Measurements from ENCODE around the gene NPAS2.

NPAS2 gene

GRCh38 chr2:100887713-100888495, 68.0 kb downstream of the NPAS2 start:
- Histone ChIP-seq H3K27ac (ENCODE audit: low read depth, low read length) (no peak overlapping the region), H3K79me1 (ENCODE audit: low read length) (no peaks in the 10 kb centered on the region), H3K4me2 (ENCODE audit: low read length) (no peak overlapping the region), H3K79me2 (ENCODE audit: control insufficient read depth, insufficient read depth, low read length, poor library complexity) (no peaks in the 10 kb centered on the region), H2AFZ (ENCODE audit: insufficient read depth, low read length, poor library complexity) (no peak overlapping the region), H3K36me3 (ENCODE audit: control insufficient read depth in 1 of 2, insufficient read depth in 2 of 2, low read length in 2 of 2) (no peaks in the 10 kb centered on the region), H3K4me1 (ENCODE audit: control insufficient read depth in 1 of 2, insufficient read depth in 2 of 2, low read length in 2 of 2) (peaks cover 9 to 11% of the 10 kb centered on the region in 2 experiments), H3K27me3 (ENCODE audit: insufficient read depth, low read length) (no peaks in the 10 kb centered on the region), H2AK5ac (ENCODE audit: low read length) (no peak overlapping the region), H3K9me3 (ENCODE audit: insufficient read depth, low read depth, low read length) (peaks cover 4% of the 10 kb centered on the region), H4K8ac (ENCODE audit: low read depth, low read length) (no peak overlapping the region), H3K18ac (ENCODE audit: low read length) (no peak overlapping the region), H3K23ac (ENCODE audit: low read length) (no peak overlapping the region), H3K9ac (ENCODE audit: low read length) (no peak overlapping the region), H2BK5ac (ENCODE audit: low read depth, low read length, poor library complexity) (no peak overlapping the region), H3K4me3 (ENCODE audit: low read depth, low read length) (no peak overlapping the region), H4K91ac (ENCODE audit: low read depth, low read length) (no peak overlapping the region), H3K14ac (ENCODE audit: low read length) (no peak overlapping the region), H4K12ac (ENCODE audit: low read depth, low read length) (no peak overlapping the region), H3K4ac (ENCODE audit: low read depth, low read length) (no peak overlapping the region), H2BK120ac (ENCODE audit: insufficient read depth, low read length, poor library complexity) (no peak overlapping the region), H2BK12ac (ENCODE audit: low read length) (no peak overlapping the region)
- no CpG with 5 or more reads among the region's 14 CpGs for WGBS (ENCODE audit: extremely low coverage, insufficient coverage, insufficient read length)
- peak in 1 of 2 donors; percentile 5 for DNase-seq

GRCh38 chr2:100888601-100889000, 68.7 kb downstream of the NPAS2 start:
- peaks cover 4 to 6% of the 10 kb centered on the region in 2 experiments for H3K4me1 ChIP-seq (ENCODE audit: control insufficient read depth in 1 of 2, insufficient read depth in 2 of 2, low read length in 2 of 2)
- no CpG with 5 or more reads among the region's 3 CpGs for WGBS (ENCODE audit: extremely low coverage, insufficient coverage, insufficient read length)
- no peak overlapping the region for H3K4me3 ChIP-seq (ENCODE audit: low read depth, low read length)
- no peak overlapping the region for H3K23ac ChIP-seq (ENCODE audit: low read length)
- H3K79me2 ChIP-seq (ENCODE audit: control insufficient read depth, insufficient read depth, low read length, poor library complexity), result no peaks in the 10 kb centered on the region
- no peak overlapping the region for H2AFZ ChIP-seq (ENCODE audit: insufficient read depth, low read length, poor library complexity)
- no peak overlapping the region for H2BK5ac ChIP-seq (ENCODE audit: low read depth, low read length, poor library complexity)
- no peak overlapping the region for H3K14ac ChIP-seq (ENCODE audit: low read length)
- H3K18ac ChIP-seq (ENCODE audit: low read length), result no peak overlapping the region
- no peak overlapping the region for H3K9ac ChIP-seq (ENCODE audit: low read length)
- H4K12ac ChIP-seq (ENCODE audit: low read depth, low read length), result no peak overlapping the region
- H4K8ac ChIP-seq (ENCODE audit: low read depth, low read length), result no peak overlapping the region
- no peak overlapping the region for H4K91ac ChIP-seq (ENCODE audit: low read depth, low read length)
- no peaks in the 10 kb centered on the region for H3K79me1 ChIP-seq (ENCODE audit: low read length)
- no peak overlapping the region for H2AK5ac ChIP-seq (ENCODE audit: low read length)
- peaks cover 4% of the 10 kb centered on the region for H3K9me3 ChIP-seq (ENCODE audit: insufficient read depth, low read depth, low read length)
- no peaks in the 10 kb centered on the region for H3K27me3 ChIP-seq (ENCODE audit: insufficient read depth, low read length)
- no peak overlapping the region for H2BK12ac ChIP-seq (ENCODE audit: low read length)
- no peak overlapping the region for H3K27ac ChIP-seq (ENCODE audit: low read depth, low read length)
- H3K4ac ChIP-seq (ENCODE audit: low read depth, low read length), result no peak overlapping the region
- no peak overlapping the region for H2BK120ac ChIP-seq (ENCODE audit: insufficient read depth, low read length, poor library complexity)
- no peak overlapping the region for H3K4me2 ChIP-seq (ENCODE audit: low read length)
- no peak for DNase-seq
- no peaks in the 10 kb centered on the region for H3K36me3 ChIP-seq (ENCODE audit: control insufficient read depth in 1 of 2, insufficient read depth in 2 of 2, low read length in 2 of 2)

DNA sequence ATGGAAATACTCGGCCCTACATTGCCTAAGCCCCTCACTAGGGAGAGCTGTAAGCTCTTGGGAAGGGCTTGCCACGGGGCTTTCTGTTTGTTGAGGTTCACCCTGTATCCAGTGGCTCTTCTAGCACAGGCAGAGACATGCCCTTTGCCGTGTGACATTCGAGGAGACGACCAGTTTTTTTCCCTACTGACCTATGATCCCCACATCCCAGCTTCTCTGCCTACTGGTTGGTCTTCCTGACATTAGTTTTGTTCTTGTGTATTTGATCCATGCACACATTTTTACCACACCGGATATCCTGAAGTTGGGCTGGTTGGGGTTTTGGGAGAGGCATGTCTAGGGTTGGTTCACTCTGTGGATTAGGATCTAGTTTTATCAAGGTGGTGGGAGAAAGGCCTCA, 69.3 kb downstream of the NPAS2 start:
- Histone ChIP-seq H2AK5ac (ENCODE audit: low read length) (no peak overlapping the region), H3K23ac (ENCODE audit: low read length) (peak overlapping the region; percentile 22), H3K4ac (ENCODE audit: low read depth, low read length) (no peak overlapping the region), H3K27me3 (ENCODE audit: insufficient read depth, low read length) (no peaks in the 10 kb centered on the region), H3K9ac (ENCODE audit: low read length) (no peak overlapping the region), H3K27ac (ENCODE audit: low read depth, low read length) (no peak overlapping the region), H2AFZ (ENCODE audit: insufficient read depth, low read length, poor library complexity) (no peak overlapping the region), H3K9me3 (ENCODE audit: insufficient read depth, low read depth, low read length) (peaks cover 4% of the 10 kb centered on the region), H3K4me1 (ENCODE audit: control insufficient read depth in 1 of 2, insufficient read depth in 2 of 2, low read length in 2 of 2) (peaks cover 6% of the 10 kb centered on the region in 2 experiments), H3K14ac (ENCODE audit: low read length) (no peak overlapping the region), H3K4me2 (ENCODE audit: low read length) (no peak overlapping the region), H3K36me3 (ENCODE audit: control insufficient read depth in 1 of 2, insufficient read depth in 2 of 2, low read length in 2 of 2) (no peaks in the 10 kb centered on the region), H4K12ac (ENCODE audit: low read depth, low read length) (no peak overlapping the region), H2BK120ac (ENCODE audit: insufficient read depth, low read length, poor library complexity) (no peak overlapping the region), H3K18ac (ENCODE audit: low read length) (no peak overlapping the region), H3K79me2 (ENCODE audit: control insufficient read depth, insufficient read depth, low read length, poor library complexity) (no peaks in the 10 kb centered on the region), H4K91ac (ENCODE audit: low read depth, low read length) (no peak overlapping the region), H3K4me3 (ENCODE audit: low read depth, low read length) (no peak overlapping the region), H2BK12ac (ENCODE audit: low read length) (no peak overlapping the region), H3K79me1 (ENCODE audit: low read length) (no peaks in the 10 kb centered on the region), H2BK5ac (ENCODE audit: low read depth, low read length, poor library complexity) (no peak overlapping the region), H4K8ac (ENCODE audit: low read depth, low read length) (no peak overlapping the region)
- no peak for DNase-seq
- no CpG with 5 or more reads among the region's 6 CpGs for WGBS (ENCODE audit: extremely low coverage, insufficient coverage, insufficient read length)

- Histone ChIP-seq H2AFZ (ENCODE audit: insufficient read depth, low read length, poor library complexity) (no peak overlapping the region), H3K79me1 (ENCODE audit: low read length) (no peaks in the 10 kb centered on the region), H3K27ac (ENCODE audit: low read depth, low read length) (no peak overlapping the region), H3K14ac (ENCODE audit: low read length) (no peak overlapping the region), H4K91ac (ENCODE audit: low read depth, low read length) (no peak overlapping the region), H3K18ac (ENCODE audit: low read length) (no peak overlapping the region), H3K9ac (ENCODE audit: low read length) (no peak overlapping the region), H3K4me3 (ENCODE audit: low read depth, low read length) (no peak overlapping the region), H4K8ac (ENCODE audit: low read depth, low read length) (no peak overlapping the region), H3K4me2 (ENCODE audit: low read length) (no peak overlapping the region), H3K27me3 (ENCODE audit: insufficient read depth, low read length) (no peaks in the 10 kb centered on the region), H4K12ac (ENCODE audit: low read depth, low read length) (no peak overlapping the region), H3K4ac (ENCODE audit: low read depth, low read length) (no peak overlapping the region), H2BK120ac (ENCODE audit: insufficient read depth, low read length, poor library complexity) (no peak overlapping the region), H3K79me2 (ENCODE audit: control insufficient read depth, insufficient read depth, low read length, poor library complexity) (no peaks in the 10 kb centered on the region), H3K4me1 (ENCODE audit: control insufficient read depth in 1 of 2, insufficient read depth in 2 of 2, low read length in 2 of 2) (peaks cover 6% of the 10 kb centered on the region in 2 experiments), H3K36me3 (ENCODE audit: control insufficient read depth in 1 of 2, insufficient read depth in 2 of 2, low read length in 2 of 2) (no peaks in the 10 kb centered on the region), H2BK12ac (ENCODE audit: low read length) (no peak overlapping the region), H2BK5ac (ENCODE audit: low read depth, low read length, poor library complexity) (no peak overlapping the region), H3K23ac (ENCODE audit: low read length) (no peak overlapping the region), H2AK5ac (ENCODE audit: low read length) (no peak overlapping the region), H3K9me3 (ENCODE audit: insufficient read depth, low read depth, low read length) (peaks cover 4% of the 10 kb centered on the region)
- peak in 1 of 2 donors; percentile 55 for DNase-seq
- WGBS (ENCODE audit: extremely low coverage, insufficient coverage, insufficient read length), result no CpG with 5 or more reads among the region's 16 CpGs
These were observed 72.1 kb downstream of the NPAS2 start for GRCh38 chr2:100891906-100892642.
